WERI-Rb-1 (cell line): ENCODE data around the gene G6PD.
"Not testable (repeated sequence)": the region's sequence is repeated elsewhere in the genome, so short reads cannot be mapped to it uniquely, and the experiment has no call there.

ENCODE experiments used
- DNase-seq: peaks from one replicate; pipeline ENCODE4 v3.0.0-alpha.2; 2020
- H3K27ac ChIP-seq: fragments of 250-450 bp; sonication (Bioruptor Pico); 2 replicates; pipeline ENCODE4 v1.5.1; 2020; ENCODE audit warnings: mild to moderate bottlenecking, moderate library complexity
- H3K27me3 ChIP-seq: fragments of 250-450 bp; sonication (Bioruptor Pico); 2 replicates; pipeline ENCODE4 v1.5.1; 2021; ENCODE audit warnings: mild to moderate bottlenecking, low read depth, moderate library complexity; ENCODE audit not compliant: insufficient read depth, severe bottlenecking
- H3K36me3 ChIP-seq: fragments of 250-450 bp; sonication (Bioruptor Pico); 2 replicates; pipeline ENCODE4 v1.5.1; 2020; ENCODE audit warnings: mild to moderate bottlenecking, moderate library complexity
- H3K4me3 ChIP-seq: 2 replicates; pipeline ENCODE4 v1.5.1; 2011; ENCODE audit warnings: low read depth, mild to moderate bottlenecking, control low read depth, low read length
- H3K9me3 ChIP-seq: fragments of 250-450 bp; sonication (Bioruptor Pico); 2 replicates; pipeline ENCODE4 v1.5.1; 2021; ENCODE audit warnings: mild to moderate bottlenecking, moderate library complexity; ENCODE audit not compliant: severe bottlenecking
- TF ChIP-seq, protein P1 (sequence below): IDR thresholded peaks from 2 replicates; pipeline ENCODE4 v1.5.1; 2011; ENCODE audit warnings: low read depth, mild to moderate bottlenecking, control low read depth, inconsistent platforms, low read length

Gene G6PD

DNA sequence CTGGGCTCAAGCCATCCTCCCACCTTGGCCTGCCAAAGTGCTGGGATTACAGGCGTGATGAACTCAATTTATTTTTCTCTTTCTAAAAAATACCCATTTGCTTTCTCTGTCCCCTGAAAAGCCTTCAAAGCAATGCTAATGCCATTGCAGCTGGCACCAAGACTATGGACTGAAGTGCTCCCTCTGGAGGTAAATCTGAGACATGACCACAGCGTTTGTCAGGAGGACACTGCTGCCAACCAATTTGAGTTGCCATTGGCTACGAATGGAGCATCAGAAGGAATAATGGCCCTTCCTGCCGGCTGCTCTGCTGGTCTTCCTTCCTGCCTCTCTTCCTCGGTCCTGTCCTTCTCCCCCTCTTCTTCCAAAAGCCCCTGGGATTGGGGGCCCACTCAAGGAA is 28.4 kb upstream of the G6PD start:
- not testable (repeated sequence) for DNase-seq, H3K9me3 ChIP-seq, H3K27ac ChIP-seq, H3K4me3 ChIP-seq, H3K27me3 ChIP-seq, H3K36me3 ChIP-seq

GRCh38 chrX:154573061-154573460 is 26.4 kb upstream of the G6PD start:
- not testable (repeated sequence) for H3K36me3 ChIP-seq, H3K9me3 ChIP-seq, DNase-seq, H3K27me3 ChIP-seq, H3K27ac ChIP-seq, H3K4me3 ChIP-seq

DNA sequence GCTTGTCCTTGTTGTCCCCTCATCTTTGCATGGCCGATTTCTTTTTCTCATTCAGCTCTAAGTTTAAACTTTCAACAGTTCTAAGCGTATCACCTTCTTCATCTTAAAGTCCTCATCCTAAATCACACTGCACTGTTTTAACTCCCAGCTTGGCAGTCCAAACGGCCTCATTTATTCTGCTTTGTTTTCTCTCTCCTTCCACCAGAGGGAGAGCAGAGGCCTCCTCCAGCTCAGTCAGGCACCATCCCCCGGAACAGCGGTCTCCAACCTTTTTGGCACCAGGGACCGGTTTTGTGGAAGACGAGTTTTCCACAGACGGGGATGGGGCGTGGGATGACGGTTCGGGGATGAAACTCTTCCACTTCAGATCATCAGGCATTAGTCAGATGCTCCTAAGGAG is 23.7 kb upstream of the G6PD start:
- not testable (repeated sequence) for H3K4me3 ChIP-seq, H3K27ac ChIP-seq, H3K9me3 ChIP-seq, H3K36me3 ChIP-seq, DNase-seq, H3K27me3 ChIP-seq

GRCh38 chrX:154562295-154562694 is 15.6 kb upstream of the G6PD start:
- H3K36me3 ChIP-seq, H3K27me3 ChIP-seq, H3K9me3 ChIP-seq, DNase-seq, H3K27ac ChIP-seq, H3K4me3 ChIP-seq: not testable (repeated sequence)

DNA sequence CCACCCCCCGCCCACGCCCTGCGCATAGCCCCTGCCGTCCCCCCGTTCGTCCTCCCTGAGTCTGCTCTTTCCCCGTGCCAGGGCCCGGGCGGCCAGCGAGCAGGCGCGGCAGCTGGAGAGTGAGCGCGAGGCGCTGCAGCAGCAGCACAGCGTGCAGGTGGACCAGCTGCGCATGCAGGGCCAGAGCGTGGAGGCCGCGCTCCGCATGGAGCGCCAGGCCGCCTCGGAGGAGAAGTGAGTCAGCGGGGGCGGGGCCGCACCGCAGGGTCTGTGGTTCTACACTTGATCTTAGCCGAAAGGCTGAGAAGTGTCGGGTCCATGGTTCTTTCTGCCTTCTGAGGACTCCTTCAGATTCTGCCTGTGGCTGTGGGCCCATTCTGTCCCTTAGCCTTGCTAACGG is 13.7 kb upstream of the G6PD start:
- not testable (repeated sequence) for DNase-seq, H3K36me3 ChIP-seq, H3K9me3 ChIP-seq, H3K27me3 ChIP-seq, H3K4me3 ChIP-seq, H3K27ac ChIP-seq

- H3K27ac ChIP-seq, H3K9me3 ChIP-seq, DNase-seq, H3K4me3 ChIP-seq, H3K27me3 ChIP-seq: not testable (repeated sequence)
- H3K36me3 ChIP-seq = peaks cover 16% of the 10 kb centered on the region
Measured at GRCh38 chrX:154558896-154559295, 12.2 kb upstream of the G6PD start.

- peaks cover 23% of the 10 kb centered on the region for H3K36me3 ChIP-seq
- H3K27ac ChIP-seq, DNase-seq, H3K27me3 ChIP-seq, H3K9me3 ChIP-seq, H3K4me3 ChIP-seq: not testable (repeated sequence)
Measured at GRCh38 chrX:154558060-154558690, 11.5 kb upstream of the G6PD start.

- H3K27ac ChIP-seq, DNase-seq, H3K9me3 ChIP-seq, H3K4me3 ChIP-seq: not testable (repeated sequence)
- Histone ChIP-seq H3K27me3 (peaks cover 20% of the 10 kb centered on the region), H3K36me3 (peaks cover 38% of the 10 kb centered on the region)
Measured at GRCh38 chrX:154552112-154552806, 5.6 kb upstream of the G6PD start.

GRCh38 chrX:154549766-154550165 is 3.1 kb upstream of the G6PD start:
- DNase-seq = no peak
- no peaks in the 10 kb centered on the region for H3K9me3 ChIP-seq
- H3K27ac ChIP-seq = 0 out of 2 replicates have a peak overlapping the region, but pooled peaks have one; percentile 16
- peaks cover 41% of the 10 kb centered on the region for H3K36me3 ChIP-seq
- peaks cover 12% of the 10 kb centered on the region for H3K27me3 ChIP-seq
- TF ChIP-seq, protein P1, sequence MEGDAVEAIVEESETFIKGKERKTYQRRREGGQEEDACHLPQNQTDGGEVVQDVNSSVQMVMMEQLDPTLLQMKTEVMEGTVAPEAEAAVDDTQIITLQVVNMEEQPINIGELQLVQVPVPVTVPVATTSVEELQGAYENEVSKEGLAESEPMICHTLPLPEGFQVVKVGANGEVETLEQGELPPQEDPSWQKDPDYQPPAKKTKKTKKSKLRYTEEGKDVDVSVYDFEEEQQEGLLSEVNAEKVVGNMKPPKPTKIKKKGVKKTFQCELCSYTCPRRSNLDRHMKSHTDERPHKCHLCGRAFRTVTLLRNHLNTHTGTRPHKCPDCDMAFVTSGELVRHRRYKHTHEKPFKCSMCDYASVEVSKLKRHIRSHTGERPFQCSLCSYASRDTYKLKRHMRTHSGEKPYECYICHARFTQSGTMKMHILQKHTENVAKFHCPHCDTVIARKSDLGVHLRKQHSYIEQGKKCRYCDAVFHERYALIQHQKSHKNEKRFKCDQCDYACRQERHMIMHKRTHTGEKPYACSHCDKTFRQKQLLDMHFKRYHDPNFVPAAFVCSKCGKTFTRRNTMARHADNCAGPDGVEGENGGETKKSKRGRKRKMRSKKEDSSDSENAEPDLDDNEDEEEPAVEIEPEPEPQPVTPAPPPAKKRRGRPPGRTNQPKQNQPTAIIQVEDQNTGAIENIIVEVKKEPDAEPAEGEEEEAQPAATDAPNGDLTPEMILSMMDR = no peak
- H3K4me3 ChIP-seq = no peak overlapping the region

GRCh38 chrX:154548028-154548316 is 1.3 kb upstream of the G6PD start:
- Histone ChIP-seq H3K27me3 (peaks cover 11% of the 10 kb centered on the region), H3K36me3 (peaks cover 44% of the 10 kb centered on the region), H3K27ac (peak overlapping the region; percentile 93), H3K4me3 (peak overlapping the region; percentile 75), H3K9me3 (no peaks in the 10 kb centered on the region)
- TF ChIP-seq, protein P1 = no peak
- no peak for DNase-seq
